SU-DHL-6 (cell line): Measurements from ENCODE around the gene GPR15.

Source experiments
- H2AFZ ChIP-seq: fragments of 200-600 bp; sonication (generic); 2 replicates; pipeline ENCODE4 v1.6.1; 2014; ENCODE audit warnings: low read depth, mild to moderate bottlenecking, moderate library complexity, mixed read lengths, antibody characterized with exemption, low read length; ENCODE audit not compliant: severe bottlenecking
- H3F3A ChIP-seq: fragments of 200-600 bp; shearing (Covaris generic); 2 replicates; pipeline ENCODE4 v1.6.0; 2016; ENCODE audit warnings: antibody characterized with exemption, mild to moderate bottlenecking; ENCODE audit not compliant: insufficient read depth
- H3K27ac ChIP-seq: fragments of 200-600 bp; sonication (generic); 2 replicates; pipeline ENCODE4 v1.5.1; 2016; ENCODE audit warnings: low read depth, mild to moderate bottlenecking, low read length, moderate library complexity, mixed read lengths
- H3K27me3 ChIP-seq: fragments of 200-600 bp; sonication (generic), shearing (Covaris generic); 2 replicates; pipeline ENCODE4 v1.6.0; 2014; ENCODE audit warnings: mild to moderate bottlenecking, low read length
- H3K36me3 ChIP-seq: fragments of 200-600 bp; sonication (generic); 2 replicates; pipeline ENCODE4 v1.6.1; 2014; ENCODE audit warnings: mild to moderate bottlenecking, low read length, mixed read lengths
- H3K4me2 ChIP-seq: fragments of 300-600, 200-600 bp; shearing (Covaris generic), sonication (generic); 2 replicates; pipeline ENCODE4 v1.6.0; 2014; ENCODE audit warnings: low read length, low read depth, mild to moderate bottlenecking; ENCODE audit not compliant: poor library complexity, severe bottlenecking
- H3K4me3 ChIP-seq: fragments of 200-600 bp; sonication (generic); 2 replicates; pipeline ENCODE4 v1.5.1; 2014; ENCODE audit warnings: antibody characterized with exemption, low read length, mild to moderate bottlenecking, mixed read lengths; ENCODE audit not compliant: insufficient read depth, poor library complexity, severe bottlenecking
- H3K79me2 ChIP-seq: fragments of 200-600 bp; sonication (generic); 2 replicates; pipeline ENCODE4 v1.6.1; 2014; ENCODE audit warnings: mild to moderate bottlenecking, low read length, moderate library complexity; ENCODE audit not compliant: insufficient read depth
- H3K9ac ChIP-seq: fragments of 200-600 bp; sonication (generic); 2 replicates; pipeline ENCODE4 v1.7.0; 2014; ENCODE audit warnings: mild to moderate bottlenecking, low read length
- H3K9me2 ChIP-seq: fragments of 200-600 bp; sonication (generic); replicated peaks from 2 replicates; pipeline ENCODE4 v1.6.1; 2014; ENCODE audit warnings: low read length; ENCODE audit not compliant: insufficient read depth
- H3K9me3 ChIP-seq: fragments of 200-600 bp; sonication (generic); 2 replicates; pipeline ENCODE4 v1.6.1; 2014; ENCODE audit warnings: low read length, mixed read lengths; ENCODE audit not compliant: insufficient read depth
- H4K20me1 ChIP-seq: fragments of 200-600 bp; sonication (generic); 2 replicates; pipeline ENCODE4 v1.6.1; 2014; ENCODE audit warnings: low read depth, mild to moderate bottlenecking, antibody characterized with exemption, low read length, moderate library complexity, mixed read lengths
- CTCF ChIP-seq: fragments of 200-600 bp; sonication (generic); IDR thresholded peaks from one replicate; pipeline ENCODE4 v1.5.1; 2017; ENCODE audit warnings: antibody characterized with exemption, mild to moderate bottlenecking, low read length, moderate library complexity; ENCODE audit not compliant: insufficient read depth, poor library complexity, severe bottlenecking
- EZH2phosphoT487 ChIP-seq: fragments of 200-600 bp; sonication (generic), shearing (Covaris generic); conservative IDR thresholded peaks from 2 replicates; pipeline ENCODE4 v1.6.1; 2018; ENCODE audit warnings: mild to moderate bottlenecking, antibody characterized with exemption, low read length, moderate library complexity, mixed read lengths

The GPR15 gene

GRCh38 chr3:98580401-98581386 lies 48.9 kb downstream of the GPR15 start:
- Histone ChIP-seq H3F3A (no peaks in the 10 kb centered on the region), H3K9me3 (no peaks in the 10 kb centered on the region), H4K20me1 (no peaks in the 10 kb centered on the region), H3K79me2 (no peaks in the 10 kb centered on the region), H3K9ac (no peak overlapping the region), H3K4me3 (no peak overlapping the region), H3K27ac (no peak overlapping the region), H2AFZ (no peak overlapping the region), H3K9me2 (no peaks in the 10 kb centered on the region), H3K36me3 (peaks cover 12% of the 10 kb centered on the region; the same call in 1 of the 2 replicates), H3K27me3 (no peaks in the 10 kb centered on the region), H3K4me2 (no peak overlapping the region)
- TF ChIP-seq CTCF (no peak), EZH2phosphoT487 (no peak)

- Histone ChIP-seq H3K27me3 (no peaks in the 10 kb centered on the region), H4K20me1 (no peaks in the 10 kb centered on the region), H3F3A (no peaks in the 10 kb centered on the region), H3K79me2 (no peaks in the 10 kb centered on the region), H3K27ac (no peak overlapping the region), H3K36me3 (peaks cover 12% of the 10 kb centered on the region; the same call in 1 of the 2 replicates), H3K4me2 (no peak overlapping the region), H3K9ac (no peak overlapping the region), H3K9me2 (no peaks in the 10 kb centered on the region), H3K4me3 (no peak overlapping the region), H2AFZ (no peak overlapping the region), H3K9me3 (no peaks in the 10 kb centered on the region)
- no peak for TF ChIP-seq EZH2phosphoT487
- TF ChIP-seq CTCF, result no peak
These were observed 49.7 kb downstream of the GPR15 start for GRCh38 chr3:98581474-98581873.

GRCh38 chr3:98582042-98582441 lies 50.3 kb downstream of the GPR15 start:
- H3K9me3 ChIP-seq, result no peaks in the 10 kb centered on the region

More at GRCh38 chr3:98582042-98582441, 50.3 kb downstream of the GPR15 start:
- H4K20me1 ChIP-seq, result no peaks in the 10 kb centered on the region
- H3K9me2 ChIP-seq, result no peaks in the 10 kb centered on the region
- H3K4me2 ChIP-seq, result no peak overlapping the region
- no peak for TF ChIP-seq CTCF
- TF ChIP-seq EZH2phosphoT487, result no peak
- no peaks in the 10 kb centered on the region for H3K27me3 ChIP-seq
- H3K36me3 ChIP-seq, result peaks cover 12% of the 10 kb centered on the region; the same call in 1 of the 2 replicates
- no peak overlapping the region for H3K27ac ChIP-seq
- no peak overlapping the region for H2AFZ ChIP-seq
- no peaks in the 10 kb centered on the region for H3F3A ChIP-seq
- H3K79me2 ChIP-seq, result no peaks in the 10 kb centered on the region
- H3K4me3 ChIP-seq, result no peak overlapping the region
- H3K9ac ChIP-seq, result no peak overlapping the region
